Stomach (tissue), 9 donors: ENCODE data around the gene GALK2. TPM values are rescaled to one million over a fixed set of nuclear protein-coding genes. Genes with fewer than 3 reads are reported as not detected.
"Not testable (repeated sequence)": the region's sequence is repeated elsewhere in the genome, so short reads cannot be mapped to it uniquely, and the experiment has no call there.

Source experiments
- DNase-seq, 2 donors: peaks; one replicate each; pipeline versions ENCODE4 v3.0.0 to v3.0.0-alpha.2; 2013 to 2019
- H3K27ac ChIP-seq, 5 donors: fragments of 200-600 bp in 4 of 5; sonication (generic) in 4 of 5; one replicate each; pipeline ENCODE4 v1.5.1; 2013 to 2019; ENCODE audit warnings: mild to moderate bottlenecking in 1 of 5, moderate library complexity in 1 of 5
- H3K27me3 ChIP-seq, 3 donors: fragments of 200-600 bp; sonication (generic); one replicate each; pipeline ENCODE4 v1.5.1; 2017 to 2019; ENCODE audit warnings: mixed run types in 1 of 3
- H3K36me3 ChIP-seq, 4 donors: fragments of 200-600 bp; sonication (generic); 1 replicate in 3 of 4; 2 replicates in 1 of 4; pipeline ENCODE4 v1.5.1; 2016 to 2019
- H3K4me1 ChIP-seq, 4 donors: fragments of 200-600 bp; sonication (generic); one replicate each; pipeline ENCODE4 v1.5.1; 2016 to 2019
- H3K4me3 ChIP-seq, 4 donors: fragments of 200-600 bp; sonication (generic) in 3 of 4; one replicate each; pipeline ENCODE4 v1.5.1; 2016 to 2019; ENCODE audit warnings: mild to moderate bottlenecking in 1 of 4
- H3K9me3 ChIP-seq, 4 donors: fragments of 200-600 bp; sonication (generic); one replicate each; pipeline ENCODE4 v1.5.1; 2016 to 2019
- CTCF ChIP-seq, 7 experiments: fragments of 450-650 bp in 4 of 7; fragments of 200-600 bp in 3 of 7; sonication (generic) in 3 of 7; IDR thresholded peaks; one replicate each; pipeline ENCODE4 v1.5.1; 2016 to 2019; ENCODE audit warnings: antibody characterized with exemption in 7 of 7, control low read depth in 2 of 7, mild to moderate bottlenecking in 1 of 7
- EP300 ChIP-seq: sonication (generic); formaldehyde crosslinking; IDR thresholded peaks from one replicate; pipeline ENCODE4 v1.6.1; 2017; ENCODE audit warnings: antibody characterized with exemption
- POLR2A ChIP-seq, 4 donors: fragments of 450-650 bp; IDR thresholded peaks; one replicate each; pipeline ENCODE4 v1.6.1; 2016; ENCODE audit warnings: antibody characterized with exemption in 4 of 4, control low read depth in 2 of 4, mild to moderate bottlenecking in 1 of 4, moderate library complexity in 1 of 4
- POLR2AphosphoS5 ChIP-seq, 3 donors: sonication (generic); formaldehyde crosslinking; IDR thresholded peaks; one replicate each; pipeline ENCODE4 v1.6.1; 2016; ENCODE audit warnings: antibody characterized with exemption in 3 of 3
- WGBS, 5 donors: extraction: QIAGEN DNeasy Blood & Tissue Kit in 3 of 5; methylation state at CpG; one replicate each; pipeline versions ENCODE4 v1.1.5 to v1.1.7; 2013 to 2018; 5-methylcytosine and 5-hydroxymethylcytosine counted together
- intact Hi-C: fragments of 100-400 bp; cut with DNase I; formaldehyde crosslinking; loops from one replicate; pipeline ENCODE4 v1.15.1; 2023; ENCODE audit warnings: low total_unique reads
- polyA plus RNA-seq, 3 donors: library from polyadenylated mRNA; stranded (reverse); fragments of 200-250 nt; gene quantifications; one replicate each; pipeline ENCODE4 v1.2.3, GENCODE V29; 2013
- total RNA-seq, 5 donors: library from RNA; depleted of rRNA; stranded (reverse); fragments of >200 nt; gene quantifications; one replicate each; pipeline versions ENCODE4 v1.1.0 to v1.2.3, GENCODE V29; 2014 to 2016
- donor health status: healthy with polysubstance abuse.
- donor health status: Bipolar disorder and iron deficiency.
- donor health status: healthy.

GALK2 gene
- total and polyA plus RNA-seq, 8 donors, result 9.6 to 149 (median 20.8) TPM

- peaks cover 3 to 11% (median 7%) of the 10 kb centered on the region in 4 donors for H3K36me3 ChIP-seq
- H3K4me3 ChIP-seq, result no peak overlapping the region
- H3K4me1 ChIP-seq, result peaks cover 0 to 22% (median 5%) of the 10 kb centered on the region in 4 donors
- H3K9me3 ChIP-seq, result no peaks in the 10 kb centered on the region
- H3K27ac ChIP-seq, result no peak overlapping the region
- H3K27me3 ChIP-seq, result no peaks in the 10 kb centered on the region
- WGBS, 5 donors, result 67 to 92% (median 75%) methylated on average over 1 of the region's 1 CpG
- intact Hi-C loops, result no loop called here
- no peak for DNase-seq
- no peak for TF ChIP-seq CTCF (IDR thresholded peaks at IDR 0.05)
- no peak for TF ChIP-seq EP300
- TF ChIP-seq POLR2A (IDR thresholded peaks at IDR 0.05), result no peak
- TF ChIP-seq POLR2AphosphoS5 (IDR thresholded peaks at IDR 0.05), result no peak
These were observed 78.2 kb downstream of the GALK2 start for GRCh38 chr15:49248291-49248690.

GRCh38 chr15:49255966-49256759 lies 86.1 kb downstream of the GALK2 start:
- TF ChIP-seq EP300 (no peak), CTCF (IDR thresholded peaks at IDR 0.05) (no peak), POLR2A (IDR thresholded peaks at IDR 0.05) (no peak), POLR2AphosphoS5 (IDR thresholded peaks at IDR 0.05) (no peak)
- H3K9me3 ChIP-seq, result no peaks in the 10 kb centered on the region
- intact Hi-C loops, result no loop called here
- DNase-seq, result no peak
- H3K4me1 ChIP-seq, result peaks cover 0 to 9% (median 0%) of the 10 kb centered on the region in 4 donors
- H3K27me3 ChIP-seq, result no peaks in the 10 kb centered on the region
- WGBS, 5 donors, result 49 to 70% (median 54%) methylated on average over 6 of the region's 6 CpGs
- H3K36me3 ChIP-seq, result peaks cover 0 to 6% (median 0%) of the 10 kb centered on the region in 4 donors
- H3K27ac ChIP-seq, result no peak overlapping the region
- H3K4me3 ChIP-seq, result no peak overlapping the region

- H3K27ac ChIP-seq, intact Hi-C loops, H3K4me3 ChIP-seq, DNase-seq, H3K36me3 ChIP-seq, H3K9me3 ChIP-seq, H3K27me3 ChIP-seq, H3K4me1 ChIP-seq: not testable (repeated sequence)
- WGBS, 5 donors, result 93 to 99% (median 98%) methylated on average over 12 of the region's 12 CpGs
These were observed 95.1 kb downstream of the GALK2 start for GRCh38 chr15:49265117-49265516.

- intact Hi-C loops, result no loop called here
- Histone ChIP-seq H3K36me3 (peaks cover 0 to 9% (median 0%) of the 10 kb centered on the region in 4 donors), H3K27me3 (no peaks in the 10 kb centered on the region), H3K9me3 (peaks cover 0 to 7% (median 6%) of the 10 kb centered on the region in 4 donors), H3K4me3 (no peak overlapping the region), H3K27ac (no peak overlapping the region), H3K4me1 (peaks cover 0 to 3% (median 0%) of the 10 kb centered on the region in 4 donors)
- WGBS, 5 donors, result 90 to 100% (median 96%) methylated on average over 3 of the region's 3 CpGs
- TF ChIP-seq EP300 (no peak), POLR2AphosphoS5 (IDR thresholded peaks at IDR 0.05) (no peak), POLR2A (IDR thresholded peaks at IDR 0.05) (no peak), CTCF (IDR thresholded peaks at IDR 0.05) (no peak)
- no peak for DNase-seq
These were observed 95.9 kb downstream of the GALK2 start for GRCh38 chr15:49265911-49266310.
